WTC11 (cell line): ENCODE data around the gene RNF6.

Experiments used
- CTCF ChIP-seq: fragments of 200-600 bp; IDR thresholded peaks from 2 replicates; pipeline ENCODE4 v1.8.0; 2022; ENCODE audit warnings: antibody characterized with exemption
- USF2 ChIP-seq: sonication (generic); formaldehyde crosslinking; IDR thresholded peaks from 2 replicates; pipeline ENCODE4 v1.8.1; 2023; ENCODE audit warnings: mild to moderate bottlenecking, missing genetic modification reagents, moderate library complexity

GRCh38 chr13:26202365-26202972 lies 19.6 kb downstream of the RNF6 start:
- TF ChIP-seq USF2 (no peak), CTCF (no peak)
